HepG2 (cell line): ENCODE results near the gene ACP2.

Experiments
- CEBPZ ChIP-seq: IDR thresholded peaks from 2 replicates; pipeline ENCODE4 v1.6.1; 2012; ENCODE audit warnings: low read length, improper control_type of control experiment
- RBM22 ChIP-seq: fragments of 200-400 bp; formaldehyde crosslinking; optimal IDR thresholded peaks from 2 replicates; pipeline ENCODE3; 2017; ENCODE audit warnings: mild to moderate bottlenecking, low read length, moderate library complexity
- TBP ChIP-seq: sonication (generic); formaldehyde crosslinking; IDR thresholded peaks from 2 replicates; pipeline ENCODE4 v1.5.0; 2020; ENCODE audit warnings: missing genetic modification reagents
- ZNF253 ChIP-seq: sonication (generic); formaldehyde crosslinking; IDR thresholded peaks from 2 replicates; pipeline ENCODE4 v1.8.0; 2022; ENCODE audit warnings: mild to moderate bottlenecking, missing genetic modification reagents, borderline replicate concordance
- ZNF792 ChIP-seq: IDR thresholded peaks from 2 replicates; pipeline ENCODE4 v1.6.1; 2016
- ZNF800 ChIP-seq: sonication (generic); formaldehyde crosslinking; IDR thresholded peaks from 2 replicates; pipeline ENCODE4 v1.4.0; 2020; ENCODE audit warnings: missing genetic modification reagents
- TF ChIP-seq, protein P1 (sequence below): sonication (generic); formaldehyde crosslinking; IDR thresholded peaks from 2 replicates; pipeline ENCODE4 v1.5.0; 2020; ENCODE audit warnings: mild to moderate bottlenecking, missing genetic modification reagents, moderate library complexity
- TF ChIP-seq, protein P2 (sequence below): sonication (generic); formaldehyde crosslinking; IDR thresholded peaks from 2 replicates; pipeline ENCODE4 v1.5.1; 2020; ENCODE audit warnings: mild to moderate bottlenecking, moderate library complexity, missing genetic modification reagents

GRCh38 chr11:47268448-47269001 is 19.9 kb upstream of the ACP2 start:
- TF ChIP-seq ZNF800 (no peak), RBM22 (no peak), ZNF253 (CRISPR knock-in tag) (no peak), CEBPZ (no peak), ZNF792 (CRISPR knock-in tag) (no peak), TBP (CRISPR knock-in tag) (no peak)
- TF ChIP-seq, protein P1, sequence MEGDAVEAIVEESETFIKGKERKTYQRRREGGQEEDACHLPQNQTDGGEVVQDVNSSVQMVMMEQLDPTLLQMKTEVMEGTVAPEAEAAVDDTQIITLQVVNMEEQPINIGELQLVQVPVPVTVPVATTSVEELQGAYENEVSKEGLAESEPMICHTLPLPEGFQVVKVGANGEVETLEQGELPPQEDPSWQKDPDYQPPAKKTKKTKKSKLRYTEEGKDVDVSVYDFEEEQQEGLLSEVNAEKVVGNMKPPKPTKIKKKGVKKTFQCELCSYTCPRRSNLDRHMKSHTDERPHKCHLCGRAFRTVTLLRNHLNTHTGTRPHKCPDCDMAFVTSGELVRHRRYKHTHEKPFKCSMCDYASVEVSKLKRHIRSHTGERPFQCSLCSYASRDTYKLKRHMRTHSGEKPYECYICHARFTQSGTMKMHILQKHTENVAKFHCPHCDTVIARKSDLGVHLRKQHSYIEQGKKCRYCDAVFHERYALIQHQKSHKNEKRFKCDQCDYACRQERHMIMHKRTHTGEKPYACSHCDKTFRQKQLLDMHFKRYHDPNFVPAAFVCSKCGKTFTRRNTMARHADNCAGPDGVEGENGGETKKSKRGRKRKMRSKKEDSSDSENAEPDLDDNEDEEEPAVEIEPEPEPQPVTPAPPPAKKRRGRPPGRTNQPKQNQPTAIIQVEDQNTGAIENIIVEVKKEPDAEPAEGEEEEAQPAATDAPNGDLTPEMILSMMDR (CRISPR knock-in tag), result no peak
- TF ChIP-seq, protein P2, sequence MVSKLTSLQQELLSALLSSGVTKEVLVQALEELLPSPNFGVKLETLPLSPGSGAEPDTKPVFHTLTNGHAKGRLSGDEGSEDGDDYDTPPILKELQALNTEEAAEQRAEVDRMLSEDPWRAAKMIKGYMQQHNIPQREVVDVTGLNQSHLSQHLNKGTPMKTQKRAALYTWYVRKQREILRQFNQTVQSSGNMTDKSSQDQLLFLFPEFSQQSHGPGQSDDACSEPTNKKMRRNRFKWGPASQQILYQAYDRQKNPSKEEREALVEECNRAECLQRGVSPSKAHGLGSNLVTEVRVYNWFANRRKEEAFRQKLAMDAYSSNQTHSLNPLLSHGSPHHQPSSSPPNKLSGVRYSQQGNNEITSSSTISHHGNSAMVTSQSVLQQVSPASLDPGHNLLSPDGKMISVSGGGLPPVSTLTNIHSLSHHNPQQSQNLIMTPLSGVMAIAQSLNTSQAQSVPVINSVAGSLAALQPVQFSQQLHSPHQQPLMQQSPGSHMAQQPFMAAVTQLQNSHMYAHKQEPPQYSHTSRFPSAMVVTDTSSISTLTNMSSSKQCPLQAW, result no peak
